K562 (cell line): ENCODE data around the gene BZW2. TPM values are rescaled to one million over a fixed set of nuclear protein-coding genes. Genes with fewer than 3 reads are reported as not detected.

Experiments
- ATAC-seq: fragments of 200-7000 bp; cut with Tn5 transposase; 3 replicates; pipeline ENCODE4 v1.9.1; 2020; ENCODE audit warnings: moderate library complexity
- BruUV-seq: library from RNA; stranded (reverse); fragments of 400-500 nt; replicated peaks from 2 replicates; lab custom pipeline; 2021; lab: Mats Ljungman, UMichigan
- CTCF ChIA-PET: fragments of 300-600 bp; formaldehyde crosslinking; extraction: SDS; loops from one replicate; lab custom pipeline; 2021; ENCODE audit warnings: low intra/inter-chr PET ratio; lab: Yijun Ruan, JAX
- POLR2A ChIA-PET: fragments of 300-600, 350-650 bp; sonication (Branson Sonifier 250); formaldehyde crosslinking; extraction: SDS; loops from one replicate; lab custom pipeline; 2021; ENCODE audit warnings: antibody characterized with exemption, inconsistent platforms; lab: Yijun Ruan, JAX
- DNase-seq, 4 experiments: peaks; one replicate each; pipeline versions ENCODE4 v3.0.0 to v3.0.0-alpha.2; 2011 to 2018; ENCODE audit warnings: low spot score in 3 of 4, mixed read lengths in 3 of 4; ENCODE audit errors: extremely low read depth in 1 of 4
- FAIRE-seq: peaks from 2 replicates; lab custom pipeline; 2011; peaks lifted over from hg19 to GRCh38; lab: Jason Lieb, UNC
- H2AFZ ChIP-seq: 2 replicates; pipeline ENCODE4 v1.6.0; 2011; ENCODE audit warnings: low read depth, low read length, control low read depth, inconsistent platforms
- H3K27ac ChIP-seq: fragments of 200-600 bp; 3 replicates; pipeline ENCODE4 v1.8.0; 2011; ENCODE audit warnings: low read depth, mild to moderate bottlenecking, control low read depth, inconsistent platforms, low read length, moderate library complexity, mixed read lengths; ENCODE audit errors: extremely low read depth
- H3K27me3 ChIP-seq, 2 experiments: fragments of 300-600 bp in 1 of 2; 2 replicates in 1 of 2; 3 replicates in 1 of 2; pipeline versions ENCODE4 v1.6.0 to v1.8.0; 2011; ENCODE audit warnings: inconsistent platforms in 2 of 2, low read length in 2 of 2, mild to moderate bottlenecking in 1 of 2, mixed read lengths in 1 of 2, moderate library complexity in 1 of 2; ENCODE audit not compliant: control insufficient read depth in 2 of 2, insufficient read depth in 2 of 2
- H3K36me3 ChIP-seq: fragments of 300-600 bp; 3 replicates; pipeline ENCODE4 v1.8.0; 2011; ENCODE audit warnings: mild to moderate bottlenecking, low read length, inconsistent platforms; ENCODE audit not compliant: control insufficient read depth, insufficient read depth
- H3K4me1 ChIP-seq, 2 experiments: fragments of 200-600 bp in 1 of 2; replicated peaks in 1 of 2; 2 replicates in 1 of 2; 3 replicates in 1 of 2; pipeline versions ENCODE4 v1.5.1 to v1.8.0; 2011; ENCODE audit warnings: inconsistent platforms in 2 of 2, low read length in 2 of 2, mild to moderate bottlenecking in 1 of 2, mixed read lengths in 1 of 2, moderate library complexity in 1 of 2; ENCODE audit not compliant: control insufficient read depth in 2 of 2, insufficient read depth in 2 of 2
- H3K4me2 ChIP-seq: 2 replicates; pipeline ENCODE4 v1.6.1; 2011; ENCODE audit warnings: low read length, control low read depth, inconsistent platforms, mixed read lengths; ENCODE audit not compliant: insufficient read depth
- H3K4me3 ChIP-seq: fragments of 200-600 bp; sonication (generic), shearing (Covaris generic); 2 replicates; pipeline ENCODE4 v1.5.1; 2016; ENCODE audit warnings: control low read depth, inconsistent platforms
- H3K79me2 ChIP-seq: fragments of 200-600 bp; 3 replicates; pipeline ENCODE4 v1.8.0; 2011; ENCODE audit warnings: low read length, inconsistent platforms; ENCODE audit not compliant: control insufficient read depth, insufficient read depth
- H3K9ac ChIP-seq, 2 experiments: 2 replicates each; pipeline versions ENCODE4 v1.6.0 to v1.6.1; 2011; ENCODE audit warnings: low read depth in 2 of 2, low read length in 2 of 2, control low read depth in 1 of 2, inconsistent platforms in 1 of 2, mild to moderate bottlenecking in 1 of 2, mixed read lengths in 1 of 2; ENCODE audit not compliant: insufficient read depth in 1 of 2
- H3K9me1 ChIP-seq: one replicate; pipeline ENCODE4 v1.6.0; 2011; ENCODE audit warnings: inconsistent platforms, mild to moderate bottlenecking, low read length, moderate library complexity; ENCODE audit not compliant: control insufficient read depth, insufficient read depth
- H3K9me3 ChIP-seq: replicated peaks from 2 replicates; pipeline ENCODE4 v1.5.1; 2011; ENCODE audit warnings: low read depth, low read length, inconsistent platforms; ENCODE audit not compliant: control insufficient read depth, insufficient read depth
- H4K20me1 ChIP-seq: replicated peaks from 2 replicates; pipeline ENCODE4 v1.6.1; 2011; ENCODE audit warnings: low read length, inconsistent platforms, mixed read lengths; ENCODE audit not compliant: control insufficient read depth, insufficient read depth
- BDP1 ChIP-seq: IDR thresholded peaks from 3 replicates; pipeline ENCODE4 v1.6.1; 2011; ENCODE audit not compliant: insufficient read length, insufficient read depth
- CBX3 ChIP-seq, 2 experiments: IDR thresholded peaks; 1 replicate in 1 of 2; 2 replicates in 1 of 2; pipeline ENCODE4 v1.6.1; 2012; ENCODE audit warnings: inconsistent platforms in 2 of 2, low read length in 2 of 2, borderline replicate concordance in 1 of 2, control low read depth in 1 of 2
- HNRNPL ChIP-seq: fragments of 200-400 bp; formaldehyde crosslinking; IDR thresholded peaks from 2 replicates; pipeline ENCODE4 v1.6.1; 2017; ENCODE audit warnings: low read depth, mild to moderate bottlenecking, low read length
- LARP7 ChIP-seq: fragments of 450-650 bp; IDR thresholded peaks from 2 replicates; pipeline ENCODE4 v1.6.1; 2016
- MBD1 ChIP-seq: fragments of 250-450 bp; sonication (Bioruptor Pico); IDR thresholded peaks from 2 replicates; pipeline ENCODE4 v1.8.0; 2022; ENCODE audit warnings: inconsistent platforms
- MYBL2 ChIP-seq, 2 experiments: fragments of 450-650 bp in 1 of 2; sonication (generic) in 1 of 2; formaldehyde crosslinking in 1 of 2; IDR thresholded peaks; 2 replicates each; pipeline versions ENCODE4 v1.6.1 to v1.8.1; 2017 to 2022; ENCODE audit warnings: borderline replicate concordance in 1 of 2, inconsistent platforms in 1 of 2, low read depth in 1 of 2, mild to moderate bottlenecking in 1 of 2, missing genetic modification reagents in 1 of 2, moderate library complexity in 1 of 2
- NFATC3 ChIP-seq: fragments of 450-650 bp; IDR thresholded peaks from 2 replicates; pipeline ENCODE4 v1.6.1; 2017; ENCODE audit warnings: mild to moderate bottlenecking
- NR2F6 ChIP-seq: fragments of 450-650 bp; formaldehyde crosslinking; IDR thresholded peaks from 2 replicates; pipeline ENCODE4 v1.4.0; 2020; ENCODE audit warnings: mild to moderate bottlenecking
- NUFIP1 ChIP-seq: fragments of 450-650 bp; IDR thresholded peaks from 2 replicates; pipeline ENCODE4 v1.6.1; 2018; ENCODE audit not compliant: partially characterized antibody
- RBFOX2 ChIP-seq: fragments of 200-400 bp; formaldehyde crosslinking; IDR thresholded peaks from 2 replicates; pipeline ENCODE4 v1.6.1; 2017; ENCODE audit warnings: low read depth, mild to moderate bottlenecking, low read length, moderate library complexity
- RFX5 ChIP-seq: IDR thresholded peaks from 2 replicates; pipeline ENCODE4 v1.6.1; 2011; ENCODE audit warnings: low read depth, mild to moderate bottlenecking, improper control_type of control experiment, low read length
- TCF3 ChIP-seq: sonication (generic); formaldehyde crosslinking; IDR thresholded peaks from 2 replicates; pipeline ENCODE4 v1.4.0; 2020; ENCODE audit warnings: mild to moderate bottlenecking, missing genetic modification reagents
- TOE1 ChIP-seq, 2 experiments: fragments of 450-650 bp in 1 of 2; sonication (generic) in 1 of 2; formaldehyde crosslinking in 1 of 2; IDR thresholded peaks; 2 replicates each; pipeline versions ENCODE4 v1.7.1 to v1.8.0; 2016 to 2022; ENCODE audit warnings: borderline replicate concordance in 2 of 2, mild to moderate bottlenecking in 2 of 2, antibody characterized with exemption in 1 of 2, inconsistent platforms in 1 of 2, low read depth in 1 of 2, missing genetic modification reagents in 1 of 2, moderate library complexity in 1 of 2
- ZFP1 ChIP-seq: fragments of 450-650 bp; formaldehyde crosslinking; IDR thresholded peaks from 2 replicates; pipeline ENCODE4 v1.4.0; 2020; ENCODE audit warnings: mild to moderate bottlenecking, mixed read lengths
- ZSCAN32 ChIP-seq: fragments of 450-650 bp; formaldehyde crosslinking; IDR thresholded peaks from 2 replicates; pipeline ENCODE4 v1.4.0; 2020; ENCODE audit warnings: mild to moderate bottlenecking, moderate library complexity
- WGBS: fragments of 100-300 bp; shearing (Covaris generic); methylation state at CpG from one replicate; pipeline ENCODE4 v1.1.6; 2016; ENCODE audit warnings: low coverage, mixed read lengths; ENCODE audit not compliant: insufficient coverage; ENCODE audit errors: missing lambda C conversion rate; 5-methylcytosine and 5-hydroxymethylcytosine counted together
- in situ Hi-C: fragments of 300-500 bp; cut with MboI; formaldehyde crosslinking; loops from 4 replicates; pipeline ENCODE4 v1.15.0; 2018; ENCODE audit warnings: inconsistent platforms, mixed read lengths
- intact Hi-C: fragments of 100-400 bp; cut with micrococcal nuclease; formaldehyde crosslinking; loops from 2 replicates; pipeline ENCODE4 v1.14.2; 2022
- polyA plus RNA-seq, 8 experiments: library from polyadenylated mRNA; depleted of rRNA in 4 of 8; stranded (reverse) in 5 of 8; unstranded in 3 of 8; fragments of >200 nt; fragmentation: Nextera tagmentation in 2 of 8; fragmentation: Illumina TruSeq in 1 of 8; extraction: Ambion mirVana in 2 of 8; extraction: Trizol in 1 of 8; gene quantifications; 2 replicates each; pipeline versions ENCODE4 v1.2.1 to v1.2.3, GENCODE V29; 2011 to 2014; ENCODE audit warnings: inconsistent platforms in 1 of 8, missing spikeins in 1 of 8
- total RNA-seq, 7 experiments: library from RNA; depleted of rRNA in 6 of 7; stranded (reverse); fragments of >200 nt in 6 of 7; fragmentation: Illumina TruSeq in 2 of 7; extraction: Trizol in 2 of 7; gene quantifications; 2 replicates each; pipeline versions ENCODE4 v1.2.1 to v1.2.3, GENCODE V29; 2011 to 2021; ENCODE audit warnings: low replicate concordance in 1 of 7
- TF ChIP-seq, protein P1 (sequence below): fragments of 250-450 bp; sonication (Bioruptor Pico); IDR thresholded peaks from 2 replicates; pipeline ENCODE4 v1.8.0; 2021; ENCODE audit warnings: borderline replicate concordance, mild to moderate bottlenecking, moderate library complexity; ENCODE audit not compliant: poor library complexity, severe bottlenecking

BZW2 gene
- total and polyA plus RNA-seq, 9 of the 15 experiments (the other 6 are each of a cell fraction or from before 2014, with no cell fraction given), result 140 to 316 (median 173) TPM

DNA sequence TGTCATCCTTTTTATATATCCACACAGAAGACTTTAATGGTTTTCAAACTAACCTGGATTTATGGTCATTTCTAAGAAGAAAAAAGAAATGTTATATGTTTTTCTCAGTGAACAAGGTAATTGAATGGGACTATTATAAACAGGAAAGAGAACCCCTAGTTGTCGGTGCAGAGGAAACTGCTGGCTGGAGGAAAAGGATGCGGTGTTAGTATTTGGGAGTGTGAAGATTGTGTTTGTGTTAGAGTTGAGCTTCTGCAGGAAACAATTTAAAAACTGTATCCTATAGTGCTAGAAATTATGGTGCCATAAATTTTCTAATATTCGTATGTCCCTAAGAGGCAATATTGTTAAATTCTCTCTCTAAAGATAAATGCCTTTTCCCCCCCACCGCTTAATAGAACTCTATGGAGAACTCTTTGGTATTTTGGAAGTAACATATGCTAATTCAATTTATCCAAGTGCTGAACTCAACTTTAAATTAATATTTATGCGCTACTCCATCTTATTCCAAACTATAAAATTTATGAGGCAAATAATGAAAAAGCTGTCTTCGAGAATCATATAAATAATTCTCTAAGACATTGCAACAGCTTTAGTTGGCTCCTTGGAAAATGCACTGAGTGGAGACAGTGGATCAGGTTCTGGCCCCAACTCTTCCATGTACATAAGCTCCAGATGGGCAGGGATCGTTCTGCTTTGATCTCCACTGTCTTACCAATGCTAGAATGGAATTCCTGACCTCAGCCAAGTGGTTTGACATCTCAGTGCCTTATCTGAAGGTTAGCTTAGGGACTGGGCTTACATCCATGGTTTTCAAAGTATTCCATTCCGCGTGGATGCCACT is 5.6 kb downstream of the BZW2 start:
- Histone ChIP-seq H3K9ac (no peak overlapping the region), H3K27me3 (no peaks in the 10 kb centered on the region)
- FAIRE-seq, result no peak
- in situ Hi-C loops, result no loop called here
- no peak for TF ChIP-seq NFATC3
- TF ChIP-seq CBX3 (IDR thresholded peaks at IDR 0.05; ENCODE audit: borderline replicate concordance in 1 of 2, low read length in 2 of 2), result no peak
- no peak for TF ChIP-seq HNRNPL
- TF ChIP-seq, protein P1, sequence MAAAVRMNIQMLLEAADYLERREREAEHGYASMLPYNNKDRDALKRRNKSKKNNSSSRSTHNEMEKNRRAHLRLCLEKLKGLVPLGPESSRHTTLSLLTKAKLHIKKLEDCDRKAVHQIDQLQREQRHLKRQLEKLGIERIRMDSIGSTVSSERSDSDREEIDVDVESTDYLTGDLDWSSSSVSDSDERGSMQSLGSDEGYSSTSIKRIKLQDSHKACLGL (CRISPR knock-in tag), result no peak
- no peak for TF ChIP-seq MYBL2 (IDR thresholded peaks at IDR 0.05; ENCODE audit: low read depth)
- TF ChIP-seq MYBL2 (CRISPR knock-in tag; IDR thresholded peaks at IDR 0.05; ENCODE audit: borderline replicate concordance), result no peak
- TF ChIP-seq RBFOX2, result no peak; the same call in 1 of the 2 replicates
- TF ChIP-seq TOE1 (IDR thresholded peaks at IDR 0.05; ENCODE audit: borderline replicate concordance), result no peak
- no peak for TF ChIP-seq TOE1 (CRISPR knock-in tag; IDR thresholded peaks at IDR 0.05; ENCODE audit: borderline replicate concordance, low read depth)
- TF ChIP-seq RFX5, result no peak
- no peak for TF ChIP-seq NR2F6 (CRISPR knock-in tag)
- no peak for TF ChIP-seq ZSCAN32 (CRISPR knock-in tag)
- TF ChIP-seq LARP7, result no peak
- TF ChIP-seq BDP1, result no peak
- TF ChIP-seq NUFIP1, result no peak
- TF ChIP-seq MBD1 (CRISPR knock-in tag), result no peak
- TF ChIP-seq ZFP1 (CRISPR knock-in tag), result no peak
- TF ChIP-seq TCF3, result no peak
- TF ChIP-seq, all 486 proteins: peak for 0
- CTCF ChIA-PET, result no interaction called here
- Histone ChIP-seq H3K9me1 (no peaks in the 10 kb centered on the region), H3K4me3 (no peak overlapping the region), H3K36me3 (peaks cover 57% of the 10 kb centered on the region), H2AFZ (no peak overlapping the region), H3K9me3 (no peaks in the 10 kb centered on the region), H3K27ac (no peak overlapping the region), H3K4me2 (no peak overlapping the region), H3K79me2 (peaks cover 100% of the 10 kb centered on the region), H3K4me1 (peaks cover 8 to 44% of the 10 kb centered on the region in 2 experiments; a peak in 4 of 5 replicates), H4K20me1 (peaks cover 26% of the 10 kb centered on the region)
- DNase-seq (no peak), ATAC-seq (no peak)
- no TSS peak for BruUV-seq
- intact Hi-C loops, result no loop called here
- POLR2A ChIA-PET, result interaction anchor here (0.9 to 1.8 kb wide), 6 partner anchors 8 to 24 kb away, joined by 3 to 5 read pairs (median 3); no protein-coding TSS in a partner anchor
- WGBS, result 76% methylated on average over 9 of the region's 9 CpGs
